Non-pigmented ciliary epithelial cell (primary cell): ENCODE data around the gene RHBG.

Source experiments
- DNase-seq: peaks from one replicate; pipeline ENCODE4 v3.0.0-alpha.2; 2010; ENCODE audit warnings: low read depth

The RHBG gene

DNA sequence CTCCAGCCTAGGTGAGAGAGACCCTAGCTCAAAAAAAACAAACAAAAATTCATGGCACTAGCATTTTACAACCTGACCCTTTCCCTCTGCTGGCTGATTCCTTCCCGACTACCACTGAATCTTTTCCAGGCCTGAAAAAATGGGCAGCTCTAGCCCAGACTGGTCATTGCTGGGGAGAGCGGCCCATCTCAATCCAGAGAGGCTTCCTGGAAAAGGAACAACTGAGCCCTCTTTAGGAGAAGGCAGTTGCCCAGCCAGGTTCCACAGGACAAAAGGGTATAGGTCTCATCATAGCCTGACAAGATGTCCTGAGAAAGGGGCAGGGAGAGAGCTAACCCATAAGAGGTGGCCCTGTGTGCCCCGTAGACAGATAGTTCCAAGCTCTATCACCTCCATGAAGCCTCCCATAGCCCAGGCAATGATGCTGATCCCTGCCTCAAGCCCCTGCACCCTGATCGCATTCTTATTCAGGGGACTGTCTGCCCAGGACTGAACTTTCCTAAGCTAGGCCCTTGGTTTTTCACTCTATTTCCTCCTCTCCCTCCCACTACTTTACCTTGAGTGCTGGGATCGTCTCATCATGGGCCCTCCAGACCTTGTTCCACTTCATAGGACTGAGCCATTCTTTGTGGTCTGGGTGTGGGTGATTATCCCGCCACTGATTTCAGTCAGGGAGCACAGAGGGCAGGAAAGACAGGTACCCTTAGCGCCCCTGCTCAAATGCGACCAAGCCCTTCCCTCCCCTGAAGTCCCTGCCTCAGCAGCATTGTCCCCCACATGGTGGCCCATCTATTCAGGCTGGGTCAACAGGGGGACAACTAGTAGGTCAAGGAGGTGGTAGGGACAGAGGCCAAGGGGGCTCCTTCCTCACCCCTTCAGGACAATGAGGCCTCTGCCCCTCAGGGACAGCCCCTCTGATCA, 18.2 kb downstream of the RHBG start:
- no peak for DNase-seq

DNA sequence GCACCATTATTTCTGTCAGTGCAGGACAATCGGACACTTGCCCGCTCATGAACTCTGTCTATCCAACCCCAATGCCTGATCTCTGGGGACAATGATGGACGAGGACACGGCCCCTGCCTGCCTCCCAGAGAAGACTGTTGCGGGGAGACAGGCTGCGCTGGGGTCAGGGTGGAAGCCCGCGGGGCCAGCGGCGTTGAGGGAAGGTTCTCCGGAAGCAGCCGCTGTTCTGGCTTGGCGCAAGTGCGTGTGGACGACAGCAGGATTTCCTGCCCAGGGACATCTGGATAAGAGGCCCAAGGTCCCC, 18.8 kb downstream of the RHBG start:
- no peak for DNase-seq

DNA sequence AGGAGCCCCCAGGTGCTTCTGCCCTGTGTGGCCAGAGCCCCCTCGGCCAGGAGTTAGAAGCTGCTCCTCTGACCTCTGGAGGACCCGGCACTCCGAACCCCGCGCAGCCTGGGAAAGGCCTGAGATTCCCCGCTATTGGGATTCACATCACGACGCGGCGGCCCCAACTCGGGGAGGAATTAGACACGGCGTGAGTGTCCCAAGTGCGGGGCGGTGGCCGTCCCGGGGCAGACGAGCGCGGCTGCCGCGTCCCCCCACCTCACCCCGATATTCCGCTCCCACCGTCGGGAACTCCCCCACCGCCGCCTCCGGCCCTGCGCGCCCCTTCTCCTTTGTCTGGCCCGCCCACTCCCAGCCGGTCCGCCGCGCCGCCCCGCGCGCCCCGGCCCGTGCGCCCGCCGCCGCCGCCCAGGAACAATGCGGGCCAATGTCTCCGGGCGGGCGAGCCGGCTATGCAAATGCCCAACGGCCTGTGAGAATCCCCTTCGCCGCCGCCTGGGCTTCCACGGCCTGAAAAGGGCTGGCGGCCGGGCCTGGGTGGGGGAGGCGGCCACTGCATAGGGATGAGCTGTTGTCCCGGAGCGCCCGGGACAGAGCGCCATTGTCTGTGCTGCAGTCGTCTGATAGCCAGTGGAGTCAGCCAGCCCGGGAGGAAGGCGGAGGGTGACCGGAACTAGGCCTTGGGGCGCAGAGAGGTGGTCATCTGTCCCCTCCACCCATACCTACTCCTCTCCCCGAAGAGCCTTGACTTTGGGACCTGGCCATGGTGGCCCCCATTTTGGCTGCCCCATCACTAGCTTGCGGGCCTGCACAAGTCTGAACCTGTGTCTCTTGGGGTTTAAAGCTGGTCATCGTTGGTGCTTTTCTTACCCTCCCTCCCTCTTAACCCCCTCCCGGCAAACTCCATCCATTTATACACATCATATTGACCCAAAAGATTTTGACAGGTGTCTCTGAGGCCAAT, 19.4 kb downstream of the RHBG start:
- no peak for DNase-seq

DNA sequence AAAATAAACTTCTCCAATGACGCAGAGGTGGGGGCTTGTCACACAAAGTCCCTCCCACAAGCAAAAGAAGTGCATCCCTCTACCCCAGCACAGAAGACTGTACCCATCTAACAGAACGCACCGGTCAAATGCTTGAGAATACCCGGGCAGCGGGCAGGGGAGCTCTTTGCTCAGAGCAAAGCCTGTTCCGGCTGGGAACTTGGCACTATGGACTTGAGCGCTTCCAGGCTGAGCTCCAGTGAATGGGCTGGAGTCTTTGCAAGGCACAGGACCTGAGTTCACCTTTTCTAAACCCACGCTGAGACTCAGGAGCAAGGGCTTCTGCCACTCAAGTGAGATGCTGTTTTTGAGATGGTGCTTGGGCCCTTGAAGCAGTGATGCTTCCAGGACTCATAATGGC, 20.3 kb downstream of the RHBG start:
- DNase-seq = no peak

DNA sequence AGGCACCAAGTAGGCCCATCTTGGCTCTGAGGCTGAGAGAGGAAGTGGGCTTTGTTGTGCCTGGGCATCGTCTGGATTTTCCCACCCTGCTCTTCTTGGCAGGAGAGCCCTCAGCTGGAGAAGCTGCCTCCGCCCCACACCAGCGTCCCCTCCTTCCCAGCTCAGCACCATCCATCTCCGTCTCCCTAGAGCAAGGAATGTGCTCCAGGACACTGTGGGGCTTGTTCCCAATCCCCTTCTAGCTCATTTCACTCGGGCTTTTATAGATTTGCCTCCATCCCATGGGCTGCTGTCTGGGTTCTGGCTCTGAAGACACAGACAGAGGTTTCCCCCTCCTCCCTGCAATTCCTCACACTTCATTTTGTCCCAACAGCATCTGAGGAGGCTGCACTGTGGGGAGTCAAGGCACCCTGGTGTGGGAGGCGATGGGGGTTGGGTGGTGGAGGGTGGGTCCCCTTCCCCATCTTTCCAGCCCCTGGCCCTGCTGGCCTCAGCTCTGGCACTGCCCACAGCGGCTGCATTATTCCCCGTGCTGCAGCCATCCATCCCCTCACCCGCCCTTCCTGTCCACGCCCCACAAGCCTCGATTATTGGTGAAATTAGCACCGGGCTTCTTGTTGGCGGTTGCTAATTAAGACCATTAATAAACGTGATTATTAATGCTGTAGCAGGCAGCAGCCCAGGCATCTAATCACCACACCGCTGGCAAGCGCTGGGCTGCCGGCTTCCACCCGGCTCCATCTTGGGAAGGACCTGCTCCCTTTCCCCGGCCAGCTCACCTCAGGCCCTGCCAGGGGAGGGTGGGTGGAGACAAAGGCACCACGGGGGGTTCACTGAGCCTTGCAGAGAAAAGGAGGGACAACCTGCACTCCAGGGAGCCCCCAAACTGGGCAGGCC, 21.7 kb downstream of the RHBG start:
- no peak for DNase-seq

DNA sequence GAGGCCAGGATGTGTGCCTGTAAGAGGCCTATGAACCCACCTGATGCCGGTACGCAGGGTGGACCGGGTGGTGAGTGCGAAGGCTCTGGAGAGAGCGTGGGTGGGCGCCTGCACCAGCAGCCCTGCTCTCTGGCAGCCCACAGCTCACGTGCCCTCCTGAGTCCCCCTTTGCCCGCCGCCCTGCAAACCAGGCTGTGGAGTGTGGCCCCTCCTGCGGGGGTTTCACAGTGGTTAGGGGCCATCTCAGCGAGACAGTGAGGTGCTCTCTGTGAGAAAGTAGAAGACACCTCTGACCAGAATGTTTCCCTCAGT, 22.3 kb downstream of the RHBG start:
- DNase-seq = no peak

DNA sequence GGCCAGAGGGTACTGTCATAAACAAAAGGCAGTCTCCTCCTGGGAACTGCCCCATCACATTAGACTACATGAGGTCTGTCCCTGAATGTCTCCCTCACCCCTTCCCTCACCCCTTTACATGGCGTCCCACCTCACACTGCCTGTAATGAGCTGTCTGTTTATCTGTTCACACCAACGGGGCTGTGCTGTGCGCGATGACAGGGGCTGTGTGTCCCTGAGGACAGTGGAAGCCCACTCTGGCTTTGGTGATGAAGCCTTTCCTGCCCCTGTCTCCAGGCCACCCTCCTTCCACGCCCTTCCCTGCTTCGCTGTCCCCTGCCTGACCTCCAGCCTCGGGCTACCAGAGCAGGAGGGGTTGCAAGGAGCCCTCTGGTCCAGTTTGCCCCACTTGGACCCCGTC, 22.7 kb downstream of the RHBG start:
- no peak for DNase-seq

DNA sequence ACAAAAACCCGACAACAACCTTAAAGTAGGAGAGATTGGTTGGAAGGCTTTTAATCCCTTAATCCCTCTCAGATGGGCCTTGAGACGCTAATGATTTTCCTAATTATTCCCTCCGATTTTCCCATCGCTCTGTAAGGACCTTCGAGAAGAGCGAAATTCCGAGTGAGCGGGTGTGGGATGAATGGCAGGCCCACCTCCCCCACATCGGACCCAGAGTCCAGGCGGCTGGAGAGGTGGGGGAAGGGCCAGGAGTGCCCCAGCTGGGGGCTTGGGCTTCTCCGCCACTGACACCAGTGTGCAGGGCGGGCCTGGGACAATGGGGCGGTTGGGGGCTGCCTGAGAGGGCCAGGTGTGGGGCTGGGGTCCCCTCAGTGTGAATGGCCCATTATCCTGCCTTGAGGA, 23.4 kb downstream of the RHBG start:
- DNase-seq = no peak

DNA sequence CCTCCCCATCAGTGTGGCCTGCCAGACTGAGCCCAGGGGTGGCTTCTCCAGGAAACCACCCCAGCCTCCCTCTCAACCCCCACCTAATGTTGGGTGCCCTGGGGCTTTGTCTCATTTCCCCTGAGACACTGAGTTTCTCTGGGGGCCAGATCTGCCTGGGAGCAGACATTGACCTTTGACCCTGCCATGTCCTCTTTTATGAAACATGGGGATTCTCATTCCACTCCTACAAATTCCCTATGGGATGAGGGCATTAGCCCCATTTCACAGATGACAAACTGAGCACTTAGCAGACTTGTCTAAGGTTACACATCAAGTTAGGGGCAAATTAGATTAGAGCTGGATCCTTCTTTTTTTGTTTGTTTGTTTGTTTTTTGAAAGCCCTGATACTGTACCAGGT, 24.1 kb downstream of the RHBG start:
- DNase-seq = no peak

DNA sequence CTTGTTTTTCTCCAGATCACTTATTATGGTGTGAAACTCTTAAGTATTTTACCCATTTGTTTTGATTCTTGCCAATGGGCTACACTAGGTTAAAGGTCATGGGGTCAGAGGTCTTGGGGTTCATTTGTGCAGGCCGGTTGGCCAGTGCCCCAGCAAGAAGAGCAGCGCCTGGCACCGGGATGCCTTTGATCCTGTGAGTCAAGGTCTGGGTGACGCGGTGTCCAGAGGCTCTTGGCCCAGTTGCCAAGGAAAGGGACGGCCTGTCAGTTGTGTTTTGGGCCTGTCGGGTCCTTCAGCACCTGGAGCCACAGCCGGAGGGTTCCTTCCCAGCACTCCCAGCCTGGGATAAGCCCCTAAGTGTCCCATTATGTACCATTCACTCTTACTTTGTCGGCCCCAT, 25.1 kb downstream of the RHBG start:
- DNase-seq = no peak

DNA sequence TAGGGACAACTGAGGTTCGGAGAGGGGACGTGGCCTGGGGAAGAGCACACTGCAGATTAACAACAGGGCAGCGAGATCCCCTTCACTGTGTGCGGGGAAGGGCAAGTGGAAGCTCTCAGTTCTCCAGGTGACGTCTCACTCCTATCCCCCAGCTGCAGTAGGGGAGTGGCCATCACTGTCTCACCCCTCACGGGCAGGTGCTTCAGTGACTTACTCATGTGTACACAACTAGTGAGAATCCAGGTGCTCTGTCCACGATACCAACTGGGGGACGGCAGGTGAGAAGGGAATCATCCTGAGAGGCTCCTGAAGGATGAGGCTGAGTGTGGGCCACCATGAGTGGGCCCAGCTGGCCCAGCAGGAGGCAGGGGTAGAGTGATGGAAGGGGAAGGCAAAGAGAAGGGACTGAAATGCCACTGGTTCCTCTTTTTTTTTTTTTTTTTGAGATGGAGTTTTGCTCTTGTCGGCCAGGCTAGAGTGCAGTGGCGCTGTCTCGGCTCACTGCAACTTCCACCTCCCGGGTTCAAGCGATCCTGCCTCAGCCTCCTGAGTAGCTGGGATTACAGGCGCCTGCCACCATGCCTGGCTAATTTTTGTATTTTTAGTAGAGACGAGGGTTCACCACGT, 25.9 kb downstream of the RHBG start:
- DNase-seq = no peak

DNA sequence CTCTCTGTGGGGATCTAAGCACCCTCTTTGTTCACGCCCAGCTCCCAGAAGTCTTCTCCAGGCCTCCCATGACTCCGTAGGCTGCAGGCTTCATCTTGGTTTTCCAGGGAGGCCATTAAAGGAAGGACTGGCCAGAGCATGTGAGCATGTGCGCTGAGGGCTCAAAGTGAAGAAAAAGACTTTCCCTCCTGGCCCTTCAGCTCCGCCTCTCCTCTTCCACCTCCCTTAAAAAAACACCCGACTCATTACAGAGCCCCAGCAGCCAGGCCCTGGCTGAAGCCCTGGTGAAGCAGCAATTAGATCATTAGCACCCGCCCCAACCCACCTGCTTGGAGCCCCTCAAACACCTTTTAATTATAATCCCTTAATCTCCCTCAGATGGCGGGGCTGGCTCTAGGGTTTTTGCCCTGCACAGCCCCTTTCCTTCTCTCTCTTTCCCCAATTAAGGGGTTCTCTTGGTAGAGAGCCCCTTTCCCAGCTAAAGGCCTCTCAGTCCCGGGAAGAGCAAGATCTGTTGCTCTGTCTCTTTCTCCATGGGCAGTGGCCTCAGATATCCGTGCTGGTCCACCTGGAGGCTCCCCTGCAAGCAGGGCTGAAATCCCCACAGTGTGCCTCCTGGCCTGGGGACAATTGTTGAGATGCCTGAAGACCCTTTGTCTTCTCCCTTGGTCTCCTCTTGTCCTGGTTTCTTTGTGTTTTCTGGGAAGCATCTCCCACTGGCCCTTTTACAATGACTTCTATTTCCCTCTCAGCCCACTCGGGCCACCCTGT, 30.5 kb downstream of the RHBG start:
- DNase-seq = no peak

DNA sequence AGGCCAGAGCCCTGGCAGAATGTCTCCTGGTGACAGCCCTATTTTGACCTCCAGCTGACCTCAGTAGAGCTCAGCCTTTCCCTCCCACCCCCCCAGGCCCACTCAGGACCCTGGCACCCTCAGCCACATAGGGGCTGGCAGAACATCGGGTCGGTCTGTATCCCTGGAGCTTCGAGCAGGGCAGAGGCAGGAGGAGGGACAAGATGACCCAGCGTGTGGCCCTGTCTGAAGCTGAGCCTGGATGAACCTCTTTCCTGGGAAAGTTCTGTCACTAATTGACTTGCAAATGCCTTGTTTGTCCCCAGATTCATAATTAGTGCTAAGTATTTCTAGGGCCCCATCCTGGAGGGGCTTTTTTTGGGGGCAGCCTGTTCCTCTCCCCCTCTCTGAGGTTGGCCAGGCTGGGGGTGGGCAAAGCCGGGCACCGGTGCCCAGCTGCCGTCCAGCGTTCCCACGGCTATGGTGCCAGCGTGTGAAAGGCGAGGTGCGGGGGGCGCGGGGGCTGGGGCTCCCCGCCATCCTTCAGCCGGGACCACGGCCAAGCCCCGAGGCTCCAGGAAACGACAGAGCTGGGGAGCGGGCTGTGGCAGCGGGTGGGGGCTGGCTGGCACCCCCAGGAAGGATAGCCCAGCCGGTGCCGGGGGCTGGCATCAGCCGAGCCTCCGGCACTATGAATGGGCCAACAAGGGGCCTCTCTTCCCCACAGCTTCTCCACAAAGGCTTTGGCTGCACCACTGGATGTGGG, 31.4 kb downstream of the RHBG start:
- DNase-seq = no peak

DNA sequence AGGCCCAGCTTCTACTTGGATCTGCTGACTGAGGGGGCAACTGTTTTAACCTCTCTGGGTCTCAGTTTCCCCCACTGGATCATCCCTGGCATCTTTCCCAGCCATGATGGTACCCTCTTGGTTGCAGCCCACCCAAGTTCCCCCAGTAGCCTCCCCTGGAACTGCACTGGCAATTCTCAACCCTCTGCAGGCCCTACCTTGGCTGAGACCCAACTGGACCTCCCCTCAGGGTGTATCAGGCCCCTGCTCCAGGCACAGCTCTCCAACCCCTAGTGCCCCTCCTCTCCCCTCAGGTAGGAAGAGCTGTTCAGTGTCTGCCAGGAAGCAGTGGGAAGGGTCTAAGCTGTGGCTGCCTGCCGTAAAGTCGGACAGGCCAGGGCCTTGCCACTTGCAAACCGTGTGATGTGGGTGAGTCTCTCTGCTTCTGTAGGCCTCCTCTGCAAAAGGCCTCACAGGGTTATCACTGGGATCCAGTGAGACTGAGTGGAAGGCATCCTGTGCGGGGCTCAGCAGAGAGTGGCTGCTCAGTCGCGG, 32.1 kb downstream of the RHBG start:
- DNase-seq = no peak

DNA sequence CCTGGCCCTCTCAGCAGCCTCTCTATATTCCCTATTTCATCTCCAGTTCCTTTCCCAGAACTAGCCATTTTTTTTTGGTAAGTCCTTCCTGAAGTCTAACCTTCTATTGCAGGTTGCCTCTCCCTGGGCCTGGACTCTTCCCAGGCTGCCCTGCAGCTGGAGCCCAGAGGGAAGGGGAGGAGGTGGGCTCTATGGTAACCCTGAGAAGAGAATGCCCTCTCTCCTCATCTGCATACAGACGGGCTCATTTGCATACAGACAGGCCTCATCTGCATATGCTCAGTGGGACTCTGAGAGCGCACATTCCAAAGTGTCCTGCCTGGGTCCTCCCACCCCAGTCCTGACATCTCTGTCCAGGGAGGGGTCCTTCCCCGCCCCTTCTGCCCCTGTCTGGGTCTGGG, 32.7 kb downstream of the RHBG start:
- no peak for DNase-seq

DNA sequence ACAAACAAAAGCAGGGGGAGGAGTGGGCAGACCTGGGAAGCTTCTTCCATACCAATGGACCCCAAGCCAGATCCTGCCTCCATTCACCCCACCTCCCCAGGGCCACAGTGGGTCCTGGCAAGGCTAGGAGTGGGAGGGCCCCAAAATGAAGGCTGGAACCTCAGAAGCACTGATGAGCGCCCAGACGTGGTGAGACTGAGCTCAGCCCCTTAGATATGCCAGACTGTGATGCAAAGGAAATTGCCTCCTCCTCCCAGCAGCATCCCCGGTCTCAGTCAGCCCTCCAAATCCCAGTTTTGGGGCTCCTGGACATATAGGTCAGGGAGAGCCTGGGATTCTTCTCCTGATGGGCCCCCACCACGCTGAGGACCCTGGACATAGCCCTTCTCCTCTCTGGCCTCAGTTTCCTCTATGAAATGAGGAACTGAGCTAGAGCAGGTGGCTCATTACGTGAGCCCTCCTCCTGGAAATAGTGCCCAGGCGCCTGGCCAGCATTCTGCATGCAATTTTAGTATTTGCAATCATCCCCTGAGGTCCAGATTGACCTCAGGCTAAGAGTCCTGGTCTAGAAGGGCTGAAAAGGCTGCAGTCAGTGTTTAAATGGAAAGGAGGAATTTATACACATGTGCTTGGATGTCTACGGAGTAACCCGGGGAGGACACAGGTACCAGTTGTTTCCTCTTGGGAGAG, 33.5 kb downstream of the RHBG start:
- DNase-seq = no peak

DNA sequence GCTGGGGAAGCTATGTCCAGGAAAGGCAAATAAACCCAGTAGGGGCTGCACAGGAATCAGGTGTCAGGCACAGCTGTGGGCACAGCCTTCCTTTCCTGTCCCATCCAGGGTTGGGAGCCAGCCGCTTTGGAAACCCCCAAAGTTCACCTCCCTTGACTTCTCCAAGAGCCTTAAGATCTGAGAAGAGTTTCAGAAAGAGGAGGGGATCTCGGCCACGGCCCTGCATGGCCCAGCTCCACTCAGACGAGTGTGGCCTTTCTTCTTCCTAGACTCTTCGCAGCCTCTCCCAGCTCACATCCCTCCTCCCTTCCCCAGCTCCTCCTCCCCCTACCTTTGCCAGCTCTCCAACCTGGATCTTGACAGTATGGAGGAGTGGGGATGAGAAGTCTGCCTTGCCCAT, 36.7 kb downstream of the RHBG start:
- no peak for DNase-seq

DNA sequence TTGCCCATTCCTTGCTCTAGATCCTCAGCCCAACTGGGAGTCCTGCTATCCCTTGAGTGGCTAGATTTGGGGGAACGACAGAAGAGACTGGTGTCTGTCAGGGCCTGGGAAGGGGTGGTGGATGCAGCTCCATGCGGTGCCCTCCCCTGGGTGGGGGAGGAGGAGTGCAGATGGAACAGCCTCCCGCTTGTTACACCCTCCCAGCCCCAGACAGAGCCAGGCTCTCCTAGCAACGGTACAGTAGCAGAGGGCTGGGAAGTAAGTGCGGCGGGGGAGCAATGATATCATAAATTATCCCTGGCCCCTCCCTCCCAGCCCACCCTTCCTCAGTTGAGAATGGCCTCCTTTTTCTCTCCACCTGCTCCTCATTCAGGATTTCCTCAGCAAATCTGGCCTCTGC, 37.2 kb downstream of the RHBG start:
- DNase-seq = no peak

DNA sequence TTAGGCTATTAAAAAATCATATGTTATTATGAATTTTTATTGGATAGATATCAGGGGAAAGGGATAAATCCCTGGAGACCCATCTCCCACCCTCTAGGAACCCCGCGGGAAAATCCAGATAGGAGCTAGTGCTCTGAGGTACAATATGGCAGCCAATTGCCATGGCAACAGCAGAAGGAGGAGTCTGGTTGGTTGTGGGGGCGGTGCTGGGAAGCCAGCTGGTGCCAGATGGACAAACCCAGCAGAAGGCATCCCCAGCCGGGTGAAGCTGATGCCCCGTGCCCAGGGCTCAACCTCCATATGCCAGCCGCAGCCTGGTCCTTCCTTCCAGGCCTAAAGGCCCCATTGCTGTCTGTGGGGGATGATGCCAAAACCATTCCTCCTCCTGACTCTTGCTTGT, 38.3 kb downstream of the RHBG start:
- DNase-seq = no peak

DNA sequence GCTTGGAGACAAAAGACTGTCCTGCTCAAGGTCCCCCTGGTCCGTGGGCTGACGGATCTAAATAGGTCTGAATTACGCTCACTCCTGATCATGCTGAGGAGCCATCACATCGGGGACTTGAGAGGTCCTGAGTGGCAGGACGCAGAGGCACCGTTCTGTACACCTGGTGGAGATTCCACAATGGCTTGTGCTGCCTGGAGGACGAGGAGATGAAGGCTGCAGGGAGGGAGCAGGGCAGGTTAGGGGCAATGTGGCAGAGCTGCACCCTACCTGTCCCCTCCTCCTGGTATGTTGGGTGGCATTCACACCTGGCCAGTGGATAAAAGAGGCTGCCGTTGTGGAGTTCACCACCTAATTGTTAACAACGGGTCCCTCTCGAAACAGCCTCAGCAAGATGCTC, 38.7 kb downstream of the RHBG start:
- no peak for DNase-seq
